Measurements from ENCODE around the gene CABP7.

- TF ChIP-seq, protein P1, sequence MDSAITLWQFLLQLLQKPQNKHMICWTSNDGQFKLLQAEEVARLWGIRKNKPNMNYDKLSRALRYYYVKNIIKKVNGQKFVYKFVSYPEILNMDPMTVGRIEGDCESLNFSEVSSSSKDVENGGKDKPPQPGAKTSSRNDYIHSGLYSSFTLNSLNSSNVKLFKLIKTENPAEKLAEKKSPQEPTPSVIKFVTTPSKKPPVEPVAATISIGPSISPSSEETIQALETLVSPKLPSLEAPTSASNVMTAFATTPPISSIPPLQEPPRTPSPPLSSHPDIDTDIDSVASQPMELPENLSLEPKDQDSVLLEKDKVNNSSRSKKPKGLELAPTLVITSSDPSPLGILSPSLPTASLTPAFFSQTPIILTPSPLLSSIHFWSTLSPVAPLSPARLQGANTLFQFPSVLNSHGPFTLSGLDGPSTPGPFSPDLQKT (CRISPR knock-in tag; IDR thresholded peaks at IDR 0.05; ENCODE audit: borderline replicate concordance), result no peak
- TF ChIP-seq ZNF274 (CRISPR knock-in tag; IDR thresholded peaks at IDR 0.05), result no peak
- TF ChIP-seq CTCF (CRISPR knock-in tag; IDR thresholded peaks at IDR 0.05), result no peak
- no peak for TF ChIP-seq NFE2L1 (CRISPR knock-in tag; IDR thresholded peaks at IDR 0.05; ENCODE audit: borderline replicate concordance)
- no peak for TF ChIP-seq MYC (CRISPR knock-in tag; IDR thresholded peaks at IDR 0.05; ENCODE audit: borderline replicate concordance)
- TF ChIP-seq FOXM1 (CRISPR knock-in tag; IDR thresholded peaks at IDR 0.05), result no peak
- no peak for TF ChIP-seq PAF1 (CRISPR knock-in tag; IDR thresholded peaks at IDR 0.05)
- TF ChIP-seq ASH2L (IDR thresholded peaks at IDR 0.05; ENCODE audit: insufficient read length, low read depth, low read length), result no peak
These were observed 39.2 kb downstream of the CABP7 start for GRCh38 chr22:29758959-29759358.
